B cell (primary cell): ENCODE results near the gene TMPRSS7. TPM values are rescaled to one million over a fixed set of nuclear protein-coding genes. Genes with fewer than 3 reads are reported as not detected.

Source experiments
- ATAC-seq: fragments of 200-7000 bp; cut with Tn5 transposase; one replicate; pipeline ENCODE4 v1.10.0; 2021; ENCODE audit warnings: low read depth, mild to moderate bottlenecking, moderate number of reproducible peaks, moderate library complexity
- CTCF ChIA-PET: fragments of 350-600 bp; sonication (Branson Sonifier 250); formaldehyde crosslinking; loops from one replicate; lab custom pipeline; 2021; ENCODE audit warnings: antibody characterized with exemption, inconsistent platforms; lab: Charles Lee
- POLR2A ChIA-PET: fragments of 350-600 bp; sonication (Branson Sonifier 250); formaldehyde crosslinking; loops from one replicate; lab custom pipeline; 2021; ENCODE audit warnings: antibody characterized with exemption; lab: Charles Lee
- DNase-seq: peaks from one replicate; pipeline ENCODE4 v3.0.0; 2013
- H2AFZ ChIP-seq: 2 replicates; pipeline ENCODE4 v1.6.1; 2012; ENCODE audit warnings: mild to moderate bottlenecking, low read depth, low read length; ENCODE audit not compliant: insufficient read depth, poor library complexity, severe bottlenecking
- H3K27ac ChIP-seq, 2 donors: 1 replicate in 1 of 2; 2 replicates in 1 of 2; pipeline ENCODE4 v1.5.1; 2012 to 2013; ENCODE audit warnings: low read length in 2 of 2, mild to moderate bottlenecking in 2 of 2, moderate library complexity in 1 of 2
- H3K27me3 ChIP-seq, 4 experiments: fragments of 200-600 bp in 1 of 4; sonication (generic) in 1 of 4; replicated peaks in 1 of 4; 1 replicate in 2 of 4; 2 replicates in 2 of 4; pipeline versions ENCODE4 v1.6.1 to v1.7.0; 2013 to 2016; ENCODE audit warnings: low read length in 3 of 4, mild to moderate bottlenecking in 2 of 4, mixed read lengths in 1 of 4, moderate library complexity in 1 of 4; ENCODE audit not compliant: insufficient read depth in 4 of 4, control insufficient read depth in 3 of 4; ENCODE audit errors: control extremely low read depth in 1 of 4
- H3K36me3 ChIP-seq, 2 experiments: replicated peaks in 1 of 2; 1 replicate in 1 of 2; 2 replicates in 1 of 2; pipeline versions ENCODE4 v1.6.1 to v1.7.1; 2013; ENCODE audit warnings: low read length in 1 of 2; ENCODE audit not compliant: insufficient read depth in 2 of 2, control insufficient read depth in 1 of 2; ENCODE audit errors: control extremely low read depth in 1 of 2, extremely low read depth in 1 of 2
- H3K4me1 ChIP-seq, 2 donors: fragments of 200-600 bp in 1 of 2; sonication (generic) in 1 of 2; 1 replicate in 1 of 2; 2 replicates in 1 of 2; pipeline versions ENCODE4 v1.5.1 to v1.6.1; 2013 to 2017; ENCODE audit warnings: low read length in 2 of 2; ENCODE audit not compliant: control insufficient read depth in 2 of 2, insufficient read depth in 2 of 2
- H3K4me2 ChIP-seq: replicated peaks from 2 replicates; pipeline ENCODE3; 2012; ENCODE audit warnings: mild to moderate bottlenecking, low read depth, low read length; ENCODE audit not compliant: poor library complexity, severe bottlenecking
- H3K4me3 ChIP-seq, 5 experiments: fragments of 200-600 bp in 1 of 5; sonication (generic) in 1 of 5; 1 replicate in 3 of 5; 2 replicates in 2 of 5; pipeline versions ENCODE4 v1.5.1 to v1.7.0; 2011 to 2016; ENCODE audit warnings: low read length in 4 of 5, mild to moderate bottlenecking in 4 of 5, low read depth in 2 of 5, control low read depth in 1 of 5, moderate library complexity in 1 of 5; ENCODE audit not compliant: insufficient read depth in 1 of 5; ENCODE audit errors: control extremely low read depth in 1 of 5, extremely low read depth in 1 of 5
- H3K79me2 ChIP-seq: fragments of 200-600 bp; sonication (generic); one replicate; pipeline ENCODE4 v1.6.0; 2016; ENCODE audit warnings: low read length; ENCODE audit not compliant: control insufficient read depth, insufficient read depth
- H3K9ac ChIP-seq: fragments of 200-600 bp; sonication (generic); 2 replicates; pipeline ENCODE4 v1.6.1; 2017; ENCODE audit warnings: mild to moderate bottlenecking, low read length, moderate library complexity
- H3K9me3 ChIP-seq, 3 donors: one replicate each; pipeline versions ENCODE4 v1.6.1 to v1.7.1; 2013; ENCODE audit warnings: low read length in 2 of 3; ENCODE audit not compliant: control insufficient read depth in 2 of 3, insufficient read depth in 1 of 3; ENCODE audit errors: control extremely low read depth in 1 of 3
- H4K20me1 ChIP-seq: 2 replicates; pipeline ENCODE4 v1.6.0; 2012; ENCODE audit warnings: mild to moderate bottlenecking, low read length; ENCODE audit not compliant: insufficient read depth, control insufficient read depth, poor library complexity, severe bottlenecking
- H3K27ac Mint-ChIP-seq: one replicate; pipeline ENCODE4 v1.8.0; 2021; ENCODE audit warnings: mixed read lengths
- H3K27me3 Mint-ChIP-seq: one replicate; pipeline ENCODE4 v1.8.0; 2021; ENCODE audit warnings: mixed read lengths
- H3K4me1 Mint-ChIP-seq: one replicate; pipeline ENCODE4 v1.8.0; 2021; ENCODE audit warnings: mixed read lengths
- H3K4me3 Mint-ChIP-seq: one replicate; pipeline ENCODE4 v1.8.0; 2021; ENCODE audit warnings: mixed read lengths
- H3K9me3 Mint-ChIP-seq: one replicate; pipeline ENCODE4 v1.8.0; 2022; ENCODE audit warnings: mixed read lengths; ENCODE audit not compliant: insufficient read depth
- EZH2 ChIP-seq: IDR thresholded peaks from 2 replicates; pipeline ENCODE4 v1.6.1; 2012; ENCODE audit warnings: borderline replicate concordance, low read depth, mild to moderate bottlenecking, moderate library complexity, low read length; ENCODE audit not compliant: insufficient read depth, poor library complexity, severe bottlenecking
- WGBS: methylation state at CpG from one replicate; pipeline ENCODE4 v1.1.5; 2013; ENCODE audit warnings: missing lambda C conversion rate; ENCODE audit not compliant: insufficient coverage; 5-methylcytosine and 5-hydroxymethylcytosine counted together
- intact Hi-C: fragments of 100-400 bp; cut with micrococcal nuclease; formaldehyde crosslinking; loops from one replicate; pipeline ENCODE4 v1.10.0; 2022
- polyA plus RNA-seq: library from polyadenylated mRNA; depleted of rRNA; stranded (reverse); fragments of >200 nt; gene quantifications from 2 replicates; pipeline ENCODE4 v1.2.3, GENCODE V29; 2012
- total RNA-seq, 2 donors: library from RNA; stranded (reverse); fragments of 120-200 nt in 1 of 2; gene quantifications; 1 replicate in 1 of 2; 2 replicates in 1 of 2; pipeline versions ENCODE4 v1.2.3 to v1.2.4, GENCODE V29; 2013 to 2022
- TF ChIP-seq, protein P1 (sequence below): fragments of 200-600 bp; IDR thresholded peaks from one replicate; pipeline ENCODE4 v1.8.0; 2022; ENCODE audit warnings: antibody characterized with exemption, mild to moderate bottlenecking

TMPRSS7 gene
- total and polyA plus RNA-seq, 2 donors (not counting 1 experiment from before 2014, with no cell fraction given) = not detected

GRCh38 chr3:112030901-112031300 lies 3.6 kb upstream of the TMPRSS7 start:
- Mint-ChIP-seq H3K27me3 (peaks cover 9% of the 10 kb centered on the region), H3K4me1 (no peaks in the 10 kb centered on the region), H3K27ac (no peak overlapping the region), H3K4me3 (no peak overlapping the region), H3K9me3 (no peaks in the 10 kb centered on the region)
- Histone ChIP-seq H3K27ac (no peak overlapping the region), H3K4me2 (no peak overlapping the region), H3K4me3 (no peak overlapping the region), H2AFZ (no peak overlapping the region), H3K4me1 (no peaks in the 10 kb centered on the region), H3K36me3 (no peaks in the 10 kb centered on the region), H3K79me2 (no peaks in the 10 kb centered on the region), H3K9me3 (no peaks in the 10 kb centered on the region), H3K27me3 (no peaks in the 10 kb centered on the region), H4K20me1 (no peaks in the 10 kb centered on the region), H3K9ac (no peak overlapping the region)
- ChIA-PET CTCF (interaction anchor here (1.0 to 1.2 kb wide), 2 partner anchors 14 to 17 kb away, joined by 3 read pairs; no protein-coding TSS in a partner anchor), POLR2A (no interaction called here)
- ATAC-seq (no peak), DNase-seq (no peak)
- intact Hi-C loops = no loop called here
- no peak for TF ChIP-seq EZH2
- TF ChIP-seq, protein P1, sequence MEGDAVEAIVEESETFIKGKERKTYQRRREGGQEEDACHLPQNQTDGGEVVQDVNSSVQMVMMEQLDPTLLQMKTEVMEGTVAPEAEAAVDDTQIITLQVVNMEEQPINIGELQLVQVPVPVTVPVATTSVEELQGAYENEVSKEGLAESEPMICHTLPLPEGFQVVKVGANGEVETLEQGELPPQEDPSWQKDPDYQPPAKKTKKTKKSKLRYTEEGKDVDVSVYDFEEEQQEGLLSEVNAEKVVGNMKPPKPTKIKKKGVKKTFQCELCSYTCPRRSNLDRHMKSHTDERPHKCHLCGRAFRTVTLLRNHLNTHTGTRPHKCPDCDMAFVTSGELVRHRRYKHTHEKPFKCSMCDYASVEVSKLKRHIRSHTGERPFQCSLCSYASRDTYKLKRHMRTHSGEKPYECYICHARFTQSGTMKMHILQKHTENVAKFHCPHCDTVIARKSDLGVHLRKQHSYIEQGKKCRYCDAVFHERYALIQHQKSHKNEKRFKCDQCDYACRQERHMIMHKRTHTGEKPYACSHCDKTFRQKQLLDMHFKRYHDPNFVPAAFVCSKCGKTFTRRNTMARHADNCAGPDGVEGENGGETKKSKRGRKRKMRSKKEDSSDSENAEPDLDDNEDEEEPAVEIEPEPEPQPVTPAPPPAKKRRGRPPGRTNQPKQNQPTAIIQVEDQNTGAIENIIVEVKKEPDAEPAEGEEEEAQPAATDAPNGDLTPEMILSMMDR = no peak
- WGBS = 100% methylated on average over 1 of the region's 5 CpGs

GRCh38 chr3:112032098-112032731 lies 2.3 kb upstream of the TMPRSS7 start:
- H3K27me3 ChIP-seq = no peaks in the 10 kb centered on the region
- no peaks in the 10 kb centered on the region for H3K79me2 ChIP-seq
- no peak overlapping the region for H3K4me3 ChIP-seq
- 93% methylated on average over 4 of the region's 5 CpGs for WGBS
- H3K4me1 ChIP-seq = no peaks in the 10 kb centered on the region
- H3K9ac ChIP-seq = no peak overlapping the region
- Mint-ChIP-seq H3K27ac (no peak overlapping the region), H3K9me3 (no peaks in the 10 kb centered on the region), H3K4me3 (no peak overlapping the region), H3K4me1 (no peaks in the 10 kb centered on the region), H3K27me3 (peaks cover 6% of the 10 kb centered on the region)
- H2AFZ ChIP-seq = no peak overlapping the region
- H3K9me3 ChIP-seq = no peaks in the 10 kb centered on the region
- no peaks in the 10 kb centered on the region for H3K36me3 ChIP-seq
- ATAC-seq = no peak
- POLR2A ChIA-PET = no interaction called here
- intact Hi-C loops = no loop called here
- CTCF ChIA-PET = interaction anchor here (0.8 kb wide), 1 partner anchor 11 kb away, joined by 4 read pairs; no protein-coding TSS in a partner anchor
- no peak overlapping the region for H3K4me2 ChIP-seq
- TF ChIP-seq, protein P1 = no peak
- TF ChIP-seq EZH2 = no peak
- no peak for DNase-seq
- no peaks in the 10 kb centered on the region for H4K20me1 ChIP-seq
- H3K27ac ChIP-seq = no peak overlapping the region
